Islet of Langerhans (tissue), 1 donor: ENCODE data around the gene TSPAN16.
"Not testable (repeated sequence)": the region's sequence is repeated elsewhere in the genome, so short reads cannot be mapped to it uniquely, and the experiment has no call there.

Source experiments
- FAIRE-seq: peaks from one replicate; lab custom pipeline; 2011; peaks lifted over from hg19 to GRCh38; lab: Jason Lieb, UNC

The TSPAN16 gene

DNA sequence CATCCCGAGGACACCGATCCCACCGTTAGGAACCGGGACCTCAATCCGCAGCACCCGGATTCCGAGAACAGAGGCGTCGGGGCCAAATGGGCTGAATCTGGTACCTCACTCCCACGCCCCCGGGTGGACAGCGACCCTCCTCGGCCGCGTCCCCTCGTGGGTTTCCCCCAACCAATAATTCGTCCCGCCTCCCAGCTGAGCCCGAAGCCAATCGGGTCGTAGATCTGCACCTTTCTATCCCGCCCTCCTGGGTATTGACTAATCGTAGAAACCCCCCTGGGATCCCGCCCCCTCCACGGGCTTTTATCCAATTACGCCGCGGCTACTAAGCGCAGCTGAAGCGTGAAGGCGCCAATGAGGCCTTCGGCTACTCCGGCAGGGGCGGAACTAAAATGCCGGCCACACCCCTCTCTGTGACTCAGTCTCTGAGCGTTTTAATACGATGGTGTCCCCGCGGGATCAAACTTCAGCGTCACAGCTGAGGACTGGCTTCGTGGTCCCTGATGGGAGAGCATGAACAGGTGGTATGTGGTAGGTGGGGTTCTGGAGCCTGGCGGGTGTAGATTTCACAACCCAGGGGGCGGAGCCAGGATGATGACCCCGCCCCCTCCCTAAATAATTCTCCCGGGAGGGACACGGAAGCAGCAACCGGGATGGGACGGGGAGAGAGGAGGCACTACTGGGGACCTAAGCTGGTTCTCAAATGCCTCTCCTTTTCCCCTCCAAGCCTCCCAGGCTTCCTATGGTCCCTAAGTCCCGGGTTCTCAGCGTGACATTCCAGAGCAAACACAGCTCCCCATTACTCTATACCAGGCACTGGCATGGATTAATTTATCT lies 50.4 kb downstream of the TSPAN16 start, which contains the start of the genes CCDC159 and TMEM205:
Gene CCDC159 (plus strand): TSS at position 416 of the 837 bp plus-strand sequence. CDS start 88 bp downstream, at position 504.
Gene TMEM205 (minus strand): TSS at position 165 of the 837 bp plus-strand sequence. CDS start 649 bp downstream, outside the sequence.
- peak; percentile 98 for FAIRE-seq

DNA sequence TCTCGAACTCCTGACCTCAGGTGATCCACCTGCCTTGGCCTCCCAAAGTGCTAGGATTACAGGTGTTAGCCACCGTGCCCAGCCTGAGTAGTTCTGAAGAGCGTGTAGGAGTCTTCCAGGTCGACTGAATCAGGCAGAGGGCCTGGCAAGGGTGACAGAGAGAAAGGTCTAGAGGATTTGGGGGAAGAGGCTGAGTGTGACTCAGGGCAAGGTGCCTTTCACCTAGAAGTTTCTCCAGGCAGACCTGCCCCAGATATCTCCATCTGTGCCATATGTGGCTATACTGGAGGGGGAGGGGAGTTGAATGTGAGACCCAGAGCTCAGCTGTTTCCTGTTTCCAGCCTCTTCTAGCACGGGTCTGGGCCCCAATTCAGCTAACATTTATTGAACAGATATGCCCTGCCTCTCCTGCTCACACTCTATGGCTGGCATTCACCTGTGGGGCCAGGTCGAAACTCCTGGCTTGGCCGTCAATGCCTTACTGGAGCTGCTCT lies 51.6 kb downstream of the TSPAN16 start:
- FAIRE-seq = no peak

DNA sequence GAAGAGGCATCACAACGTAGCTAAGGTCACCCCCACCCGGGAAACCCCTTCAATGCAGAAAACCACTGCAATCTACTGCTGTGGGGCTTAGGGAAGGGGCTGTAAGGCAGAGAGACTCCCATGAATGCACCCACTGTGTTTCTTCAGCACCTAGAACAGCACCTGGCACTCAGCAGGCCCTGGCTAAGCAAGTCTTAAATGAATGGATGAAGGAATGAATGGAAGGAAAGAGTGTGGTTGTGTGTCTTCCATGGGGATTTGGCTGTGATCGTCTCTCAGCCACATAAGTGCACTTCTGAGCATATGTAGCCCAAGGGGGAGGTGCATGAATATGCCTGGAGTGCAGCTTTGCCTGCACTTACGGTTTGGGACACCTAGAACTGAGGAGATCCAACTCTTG lies 53.2 kb downstream of the TSPAN16 start:
- no peak for FAIRE-seq

DNA sequence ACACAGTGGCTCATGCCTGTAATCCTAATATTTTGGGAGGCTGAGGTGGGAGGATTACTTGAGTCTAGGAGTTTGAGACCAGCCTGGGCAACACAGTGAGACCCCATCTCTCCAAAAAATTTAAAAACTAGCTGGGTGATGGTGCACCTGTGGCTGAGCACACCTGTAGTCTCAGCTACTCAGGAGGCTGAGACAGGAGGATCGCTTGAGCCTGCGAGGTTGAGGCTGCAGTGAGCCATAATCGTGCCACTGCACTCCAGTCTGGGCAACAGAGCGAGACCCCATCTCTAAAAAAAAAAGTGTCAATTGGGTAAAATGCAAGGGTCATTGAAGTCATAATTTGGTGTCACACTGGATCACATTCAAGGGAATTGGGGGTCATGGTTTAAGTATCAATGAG lies 58.1 kb downstream of the TSPAN16 start:
- FAIRE-seq = not testable (repeated sequence)

DNA sequence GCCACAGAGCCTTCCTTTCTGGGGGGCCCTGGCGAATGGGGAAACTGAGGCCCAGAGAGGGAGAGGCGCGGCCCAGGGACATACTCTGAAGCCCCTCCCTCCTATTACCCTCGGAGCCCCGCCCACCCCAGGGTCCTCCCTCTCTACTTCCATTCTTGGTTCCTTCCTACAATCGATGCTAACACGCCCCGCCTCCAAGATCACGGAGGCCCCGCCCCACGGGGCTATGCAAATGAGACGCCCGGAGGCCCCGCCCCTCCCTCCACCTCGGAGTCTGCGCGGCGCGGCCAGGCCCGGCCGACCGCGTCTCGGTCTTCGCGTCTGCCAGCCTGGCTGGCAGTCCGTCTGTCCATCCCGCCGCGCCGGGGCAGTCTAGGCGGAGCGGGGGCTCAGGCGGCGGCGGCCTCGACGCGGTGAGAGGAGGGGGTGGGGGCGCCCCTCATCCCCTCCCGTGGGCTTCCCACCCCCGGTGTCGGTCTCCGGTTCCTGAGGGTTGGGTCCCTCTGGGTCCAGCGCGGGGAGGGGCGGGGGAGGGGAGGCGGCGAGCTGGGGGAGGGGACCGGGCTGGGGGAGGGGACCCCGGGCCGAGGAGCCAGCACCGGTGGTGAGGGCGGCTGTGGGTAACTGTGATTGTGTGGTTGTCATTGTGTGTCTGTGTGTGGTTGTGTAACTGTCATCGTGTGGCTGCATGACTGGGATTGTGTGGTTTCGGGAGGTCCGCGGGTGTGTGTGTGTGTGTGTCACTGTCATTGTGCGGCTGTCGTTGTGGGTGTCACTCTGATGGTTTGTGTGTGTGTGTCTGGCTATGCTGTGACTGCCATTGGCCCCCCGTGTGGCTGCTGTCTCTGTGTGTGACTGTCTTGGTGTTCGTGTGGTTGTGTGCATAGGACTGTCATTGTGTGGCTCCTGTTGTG lies 59.5 kb downstream of the TSPAN16 start, which contains the start of gene PLPPR2:
Gene PLPPR2 (plus strand): TSS at position 273 of the 914 bp plus-strand sequence. CDS start 2,242 bp downstream, outside the sequence.
- FAIRE-seq = no peak

DNA sequence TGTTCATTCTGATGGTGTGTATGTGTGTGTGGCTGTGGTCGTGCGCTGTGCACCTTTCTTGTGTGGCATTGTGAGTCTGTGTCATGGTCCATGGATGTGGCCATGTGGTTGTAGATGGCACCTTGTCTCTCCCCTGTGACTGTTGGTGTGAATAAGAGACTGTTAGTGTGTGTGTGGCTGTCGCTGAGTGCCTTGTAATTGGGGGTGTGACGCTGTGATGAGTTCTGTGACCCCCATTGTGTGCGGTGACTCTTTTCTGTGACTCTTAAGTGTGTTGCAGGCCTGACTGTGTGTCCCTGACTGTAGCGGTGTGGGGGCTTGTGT lies 60.1 kb downstream of the TSPAN16 start:
- no peak for FAIRE-seq

DNA sequence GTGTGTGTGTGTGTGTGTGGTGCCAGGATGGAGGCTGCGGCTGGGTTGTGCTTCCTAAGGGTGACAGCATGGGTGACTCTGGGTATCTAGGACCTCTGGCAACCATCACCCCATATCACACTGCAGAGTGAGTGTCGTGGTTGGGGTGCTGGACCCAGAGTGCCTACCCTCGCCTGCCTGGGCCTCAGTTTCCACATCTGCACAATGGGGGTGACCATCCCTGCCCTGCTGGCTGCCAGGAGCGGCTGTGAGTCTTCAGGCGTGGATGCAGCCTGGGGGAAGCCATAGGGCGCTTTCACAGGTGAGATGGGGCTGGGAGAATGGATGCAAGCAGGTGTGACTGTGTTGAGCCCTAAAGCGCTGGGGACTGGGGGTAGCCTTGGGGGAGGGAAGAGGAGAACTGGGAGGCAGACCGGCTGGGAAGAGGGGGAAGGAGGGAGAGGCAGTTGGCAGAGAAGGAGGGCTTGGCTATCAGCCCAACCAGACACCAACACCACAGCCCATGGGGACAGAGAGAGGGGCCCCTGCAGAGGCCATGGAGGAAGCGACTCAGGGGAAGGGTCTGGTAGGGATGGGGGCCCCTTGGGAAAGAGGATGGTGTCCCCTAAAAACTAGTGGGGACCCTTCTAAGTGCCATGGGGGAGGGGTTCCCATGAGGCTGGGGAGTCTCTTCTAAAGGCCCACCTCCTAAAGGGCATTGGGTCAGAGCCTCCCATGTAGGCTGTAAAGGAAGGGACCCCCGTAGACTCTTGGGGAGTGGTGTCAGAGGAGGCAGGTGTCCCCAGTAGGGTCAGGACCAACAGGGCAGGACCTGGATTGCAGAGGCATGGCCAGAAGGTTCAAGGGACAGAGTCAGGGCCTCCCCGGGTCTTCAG lies 61.0 kb downstream of the TSPAN16 start:
- no peak for FAIRE-seq

DNA sequence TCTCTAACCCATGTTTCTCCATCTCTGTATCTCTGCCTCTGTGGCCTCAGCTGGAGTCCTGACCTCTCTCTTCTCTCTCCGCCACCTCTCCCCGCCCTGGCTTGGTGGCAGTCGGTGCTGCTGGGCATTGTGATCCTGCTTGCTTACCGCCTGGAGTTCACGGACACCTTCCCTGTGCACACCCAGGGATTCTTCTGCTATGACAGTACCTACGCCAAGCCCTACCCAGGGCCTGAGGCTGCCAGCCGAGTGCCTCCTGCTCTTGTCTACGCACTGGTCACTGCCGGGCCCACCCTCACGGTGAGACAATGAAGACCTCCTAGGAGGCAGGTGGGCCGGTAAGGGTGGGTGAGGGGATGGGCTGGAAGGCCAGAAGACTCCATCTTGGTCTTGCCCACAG lies 63.5 kb downstream of the TSPAN16 start:
- no peak for FAIRE-seq

DNA sequence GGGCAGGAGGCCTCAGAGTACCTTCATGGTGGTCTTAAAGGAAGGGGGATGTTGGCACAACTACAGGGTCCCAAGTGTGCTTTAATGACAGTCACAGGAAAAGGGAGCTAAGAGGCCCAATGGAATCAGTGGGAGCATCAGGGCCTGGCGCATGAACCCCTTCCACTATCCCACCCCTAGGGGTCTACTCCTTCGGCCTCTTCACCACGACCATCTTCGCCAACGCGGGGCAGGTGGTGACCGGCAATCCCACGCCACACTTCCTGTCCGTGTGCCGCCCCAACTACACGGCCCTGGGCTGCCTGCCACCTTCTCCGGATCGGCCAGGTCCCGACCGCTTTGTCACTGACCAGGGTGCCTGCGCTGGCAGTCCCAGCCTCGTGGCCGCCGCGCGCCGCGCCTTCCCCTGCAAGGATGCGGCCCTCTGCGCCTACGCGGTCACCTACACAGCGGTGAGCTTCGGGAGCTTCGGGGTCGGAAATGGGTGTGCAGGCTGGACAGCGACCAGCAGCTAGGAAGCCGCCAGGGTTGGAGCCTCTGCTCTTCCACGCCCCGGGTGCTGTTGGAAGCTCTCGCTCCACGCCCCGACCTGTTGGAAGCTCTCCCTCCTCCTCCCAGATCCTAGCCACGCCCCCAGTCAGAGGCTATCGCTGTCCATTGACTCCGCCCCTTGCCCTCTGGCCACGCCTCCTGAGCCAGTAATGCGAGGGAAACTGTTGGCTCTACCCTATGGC lies 65.2 kb downstream of the TSPAN16 start:
- no peak for FAIRE-seq

DNA sequence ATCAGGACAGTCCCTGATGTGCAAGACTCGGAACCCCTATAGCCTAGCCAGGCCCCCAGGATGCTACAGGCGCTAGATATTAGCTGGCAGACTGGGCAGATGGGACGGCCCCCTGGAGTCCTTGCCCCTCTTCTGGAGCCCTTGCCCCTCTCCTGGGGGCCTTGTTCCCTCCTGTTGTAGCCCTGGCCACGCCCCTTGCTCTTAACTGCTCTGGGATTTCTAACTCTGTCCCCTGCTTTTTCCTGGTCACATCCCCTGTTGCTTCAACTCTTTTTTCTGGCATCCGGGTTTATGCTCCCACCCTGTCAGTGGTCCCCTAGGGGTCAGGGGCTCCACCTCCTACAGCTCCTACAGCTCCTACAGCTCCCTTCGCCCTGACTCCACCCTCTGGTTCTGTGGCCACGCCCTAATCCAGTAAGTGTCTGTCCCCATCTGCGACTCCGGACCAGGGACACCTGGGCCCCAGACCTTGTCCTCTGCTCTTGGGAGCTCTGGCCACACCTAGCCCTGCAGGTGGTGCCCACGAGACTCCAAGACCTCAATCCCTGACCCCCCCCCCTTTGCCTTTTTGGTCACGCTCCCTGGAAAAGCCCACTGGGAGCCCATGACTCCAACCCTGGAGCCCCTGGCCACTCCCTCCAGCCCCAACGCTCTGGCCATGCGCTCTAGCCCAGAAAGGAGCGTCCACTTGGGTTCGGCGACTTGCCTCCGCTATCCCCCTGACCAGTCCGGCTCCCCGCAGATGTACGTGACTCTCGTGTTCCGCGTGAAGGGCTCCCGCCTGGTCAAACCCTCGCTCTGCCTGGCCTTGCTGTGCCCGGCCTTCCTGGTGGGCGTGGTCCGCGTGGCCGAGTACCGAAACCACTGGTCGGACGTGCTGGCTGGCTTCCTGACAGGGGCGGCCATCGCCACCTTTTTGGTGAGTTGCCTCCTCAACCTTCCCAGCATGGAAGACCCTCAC lies 66.1 kb downstream of the TSPAN16 start:
- FAIRE-seq = no peak

DNA sequence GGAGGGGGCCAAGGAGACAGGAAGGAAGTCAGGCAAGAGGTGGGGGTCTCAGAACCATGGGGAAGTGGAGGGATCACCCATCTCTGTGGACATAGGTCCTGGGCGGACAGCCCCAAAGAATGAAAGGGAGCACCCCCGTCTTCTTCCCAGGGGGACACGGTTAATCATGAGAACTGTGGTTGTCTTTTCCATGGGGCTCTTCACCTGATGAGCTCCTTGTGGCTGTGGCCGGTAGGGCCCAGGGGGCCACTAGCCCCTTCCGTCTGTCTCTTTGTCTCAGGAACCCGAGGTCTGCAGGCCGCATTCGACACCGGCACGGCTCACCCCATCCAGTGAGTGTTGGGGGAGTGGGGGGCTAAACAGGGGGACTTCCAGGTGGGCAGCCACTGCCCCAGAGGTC lies 67.9 kb downstream of the TSPAN16 start:
- no peak for FAIRE-seq

DNA sequence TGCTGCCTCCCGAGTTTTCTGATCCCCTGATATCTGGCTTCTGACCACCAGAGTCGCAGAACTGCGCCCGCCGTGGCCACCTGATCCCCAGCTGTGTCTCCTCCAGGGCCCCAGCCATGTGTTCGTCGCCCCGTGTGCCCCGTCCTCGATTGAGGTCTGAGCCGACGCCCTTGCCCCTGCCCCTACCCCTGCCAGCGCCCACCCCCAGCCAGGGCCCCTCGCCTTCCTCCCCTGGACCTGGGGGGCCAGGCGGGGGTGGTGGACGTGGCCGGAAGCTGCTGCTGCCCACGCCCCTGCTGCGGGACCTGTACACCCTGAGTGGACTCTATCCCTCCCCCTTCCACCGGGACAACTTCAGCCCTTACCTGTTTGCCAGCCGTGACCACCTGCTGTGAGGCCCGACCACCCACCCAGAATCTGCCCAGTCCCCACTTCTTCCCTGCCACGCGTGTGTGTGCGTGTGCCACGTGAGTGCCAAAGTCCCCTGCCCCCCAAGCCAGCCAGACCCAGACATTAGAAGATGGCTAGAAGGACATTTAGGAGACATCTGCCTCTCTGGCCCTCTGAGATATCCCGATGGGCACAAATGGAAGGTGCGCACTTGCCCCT lies 68.4 kb downstream of the TSPAN16 start:
- FAIRE-seq = no peak

DNA sequence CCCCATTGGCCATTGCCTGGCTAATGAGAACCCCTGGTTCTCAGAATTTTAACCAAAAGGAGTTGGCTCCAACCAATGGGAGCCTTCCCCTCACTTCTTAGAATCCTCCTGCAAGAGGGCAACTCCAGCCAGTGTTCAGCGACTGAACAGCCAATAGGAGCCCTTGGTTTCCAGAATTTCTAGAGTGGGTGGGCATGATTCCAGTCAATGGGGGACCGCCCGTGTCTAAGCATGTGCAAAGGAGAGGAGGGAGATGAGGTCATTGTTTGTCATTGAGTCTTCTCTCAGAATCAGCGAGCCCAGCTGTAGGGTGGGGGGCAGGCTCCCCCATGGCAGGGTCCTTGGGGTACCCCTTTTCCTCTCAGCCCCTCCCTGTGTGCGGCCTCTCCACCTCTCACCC lies 69.0 kb downstream of the TSPAN16 start:
- FAIRE-seq = no peak
